Sigmoid colon (tissue), 4 donors: Measurements from ENCODE around the gene SRC.

Experiments used
- CTCF ChIP-seq, 4 experiments: fragments of 450-650 bp in 3 of 4; fragments of 200-600 bp in 1 of 4; IDR thresholded peaks; one replicate each; pipeline ENCODE4 v1.5.1; 2016 to 2019; ENCODE audit warnings: antibody characterized with exemption in 4 of 4, mild to moderate bottlenecking in 3 of 4, moderate library complexity in 2 of 4
- EP300 ChIP-seq, 4 donors: sonication (generic); formaldehyde crosslinking; IDR thresholded peaks; one replicate each; pipeline ENCODE4 v1.6.1; 2017; ENCODE audit warnings: antibody characterized with exemption in 4 of 4
- POLR2A ChIP-seq, 2 donors: fragments of 450-650 bp; IDR thresholded peaks; one replicate each; pipeline ENCODE4 v1.6.1; 2016; ENCODE audit warnings: antibody characterized with exemption in 2 of 2, mild to moderate bottlenecking in 2 of 2, moderate library complexity in 2 of 2
- POLR2AphosphoS5 ChIP-seq, 4 donors: sonication (generic); formaldehyde crosslinking; IDR thresholded peaks; one replicate each; pipeline ENCODE4 v1.6.1; 2017; ENCODE audit warnings: antibody characterized with exemption in 4 of 4

GRCh38 chr20:37314099-37314498 is 31.8 kb upstream of the SRC start:
- TF ChIP-seq CTCF (IDR thresholded peaks at IDR 0.05): no peak
- no peak for TF ChIP-seq POLR2A (IDR thresholded peaks at IDR 0.05)
- no peak for TF ChIP-seq POLR2AphosphoS5 (IDR thresholded peaks at IDR 0.05)
- TF ChIP-seq EP300 (IDR thresholded peaks at IDR 0.05): no peak
